Spinal cord (tissue), 10 donors: Measurements from ENCODE around the gene HTR3C. TPM values are rescaled to one million over a fixed set of nuclear protein-coding genes. Genes with fewer than 3 reads are reported as not detected.
"Not testable (repeated sequence)": the region's sequence is repeated elsewhere in the genome, so short reads cannot be mapped to it uniquely, and the experiment has no call there.

ENCODE experiments used
- DNase-seq, 6 donors: peaks; one replicate each; pipeline versions ENCODE4 v3.0.0 to v3.0.0-alpha.2; 2013 to 2015; ENCODE audit warnings: low spot score in 6 of 6, low read depth in 4 of 6
- H3K27ac ChIP-seq: one replicate; pipeline ENCODE4 v1.5.1; 2013; ENCODE audit warnings: low read depth, low read length, control low read depth
- H3K27me3 ChIP-seq: one replicate; pipeline ENCODE4 v1.6.1; 2013; ENCODE audit warnings: low read length; ENCODE audit not compliant: control insufficient read depth, insufficient read depth
- H3K36me3 ChIP-seq: one replicate; pipeline ENCODE4 v1.6.1; 2013; ENCODE audit warnings: low read length; ENCODE audit not compliant: control insufficient read depth, insufficient read depth
- H3K4me1 ChIP-seq: one replicate; pipeline ENCODE4 v1.6.1; 2013; ENCODE audit warnings: low read length; ENCODE audit not compliant: control insufficient read depth, insufficient read depth
- H3K4me3 ChIP-seq: one replicate; pipeline ENCODE4 v1.5.1; 2013; ENCODE audit warnings: low read depth, low read length, control low read depth
- H3K9me3 ChIP-seq: one replicate; pipeline ENCODE4 v1.6.1; 2013; ENCODE audit warnings: low read length; ENCODE audit not compliant: control insufficient read depth, insufficient read depth
- WGBS: methylation state at CpG from one replicate; pipeline ENCODE4 v1.1.5; 2013; ENCODE audit warnings: missing lambda C conversion rate; ENCODE audit not compliant: insufficient coverage; 5-methylcytosine and 5-hydroxymethylcytosine counted together
- polyA plus RNA-seq, 2 donors: library from polyadenylated mRNA; unstranded; fragments of 120-200 nt; gene quantifications; one replicate each; pipeline ENCODE4 v1.2.1, GENCODE V29; 2013; ENCODE audit not compliant: insufficient read length in 2 of 2
- total RNA-seq, 2 donors: library from RNA; depleted of rRNA in 1 of 2; stranded (reverse); fragments of 120-200 nt in 1 of 2; fragments of >200 nt in 1 of 2; gene quantifications; one replicate each; pipeline versions ENCODE4 v1.2.3 to v1.2.4, GENCODE V29; 2013 to 2014
- donor health status: healthy.

HTR3C gene
- total and polyA plus RNA-seq, 4 donors = not detected

DNA sequence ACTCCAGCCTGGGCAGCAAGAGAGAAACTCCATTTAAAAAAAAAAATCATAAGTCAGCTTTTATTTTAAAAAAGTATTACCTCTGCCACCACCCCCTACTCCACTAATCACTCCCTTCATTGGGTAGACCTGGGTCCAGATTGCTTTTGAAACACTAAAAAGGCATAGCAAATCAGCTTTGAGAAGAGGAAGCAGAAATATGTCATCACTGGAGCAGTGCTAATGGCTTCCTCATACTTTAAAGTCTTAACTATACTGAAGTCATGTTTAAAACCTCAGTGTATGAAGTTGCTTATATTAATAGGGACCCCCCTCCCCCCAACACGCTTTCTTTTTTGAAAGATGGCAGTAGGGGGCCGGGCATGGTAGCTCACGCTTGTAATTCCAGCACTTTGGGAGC lies 22.3 kb upstream of the HTR3C start:
- no peaks in the 10 kb centered on the region for H3K27me3 ChIP-seq
- DNase-seq = no peak
- H3K9me3 ChIP-seq = no peaks in the 10 kb centered on the region
- no peaks in the 10 kb centered on the region for H3K36me3 ChIP-seq
- WGBS = no CpG with 5 or more reads among the region's 3 CpGs
- H3K4me3 ChIP-seq = no peak overlapping the region
- H3K27ac ChIP-seq = no peak overlapping the region
- H3K4me1 ChIP-seq = no peaks in the 10 kb centered on the region

DNA sequence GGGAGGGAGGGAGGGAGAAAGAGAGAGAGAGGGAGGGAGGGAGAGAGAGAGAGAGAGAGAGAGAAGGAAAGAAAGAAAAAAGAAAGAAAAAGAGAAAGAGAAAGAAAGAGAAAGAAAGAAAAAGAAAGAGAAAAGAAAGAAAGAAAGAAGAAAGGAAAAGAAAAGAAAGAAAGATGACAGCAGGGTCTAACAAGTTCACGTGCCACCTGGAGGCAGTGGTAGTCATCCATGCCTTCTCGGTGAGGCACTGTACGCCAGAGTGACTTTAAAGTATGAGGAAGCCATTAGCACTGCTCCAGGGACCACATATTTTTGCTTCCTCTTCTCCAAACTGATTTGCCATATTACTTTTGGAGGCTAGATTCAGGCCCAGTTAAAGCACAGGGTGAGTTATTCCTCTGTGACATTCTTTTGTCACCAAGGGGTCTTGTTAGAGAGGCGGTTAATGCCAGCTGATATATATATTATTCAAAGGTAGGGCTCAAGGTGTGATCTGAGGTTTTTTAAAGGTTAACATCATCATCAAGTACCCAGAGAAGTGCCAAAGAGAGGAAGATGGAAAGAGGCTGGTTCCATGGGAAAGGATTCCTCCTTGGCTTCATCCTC lies 21.6 kb upstream of the HTR3C start, which contains the start of gene HTR3D:
Gene HTR3D (plus strand): TSS at position 556 of the 606 bp plus-strand sequence. CDS start 0 bp downstream, at position 556.
- Histone ChIP-seq H3K4me3 (no peak within 1 kb of the TSS), H3K27me3 (no peaks in the 10 kb centered on the region), H3K27ac (no peak within 1 kb of the TSS), H3K36me3 (no peaks in the 10 kb centered on the region), H3K4me1 (no peaks in the 10 kb centered on the region), H3K9me3 (no peaks in the 10 kb centered on the region)
- DNase-seq = no peak
- no CpG with 5 or more reads among the region's 4 CpGs for WGBS

DNA sequence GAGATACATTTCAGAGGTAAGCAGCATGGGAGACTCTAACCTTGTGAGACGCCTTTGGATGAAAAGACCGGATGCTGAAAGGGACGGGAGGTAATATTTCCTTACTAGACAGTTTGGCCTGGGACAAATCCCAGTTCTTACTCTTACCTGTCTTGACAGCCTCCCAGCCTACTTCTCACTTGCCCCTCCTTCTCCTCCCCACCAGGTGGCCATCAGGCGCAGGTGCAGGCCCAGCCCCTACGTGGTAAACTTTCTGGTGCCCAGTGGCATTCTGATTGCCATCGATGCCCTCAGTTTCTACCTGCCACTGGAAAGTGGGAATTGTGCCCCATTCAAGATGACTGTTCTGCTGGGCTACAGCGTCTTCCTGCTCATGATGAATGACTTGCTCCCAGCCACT lies 15.0 kb upstream of the HTR3C start:
- H3K4me3 ChIP-seq = no peak overlapping the region
- WGBS = 71% methylated on average over 6 of the region's 7 CpGs
- no peak for DNase-seq
- no peaks in the 10 kb centered on the region for H3K27me3 ChIP-seq
- no peak overlapping the region for H3K27ac ChIP-seq
- no peaks in the 10 kb centered on the region for H3K4me1 ChIP-seq
- H3K9me3 ChIP-seq = no peaks in the 10 kb centered on the region
- H3K36me3 ChIP-seq = no peaks in the 10 kb centered on the region

DNA sequence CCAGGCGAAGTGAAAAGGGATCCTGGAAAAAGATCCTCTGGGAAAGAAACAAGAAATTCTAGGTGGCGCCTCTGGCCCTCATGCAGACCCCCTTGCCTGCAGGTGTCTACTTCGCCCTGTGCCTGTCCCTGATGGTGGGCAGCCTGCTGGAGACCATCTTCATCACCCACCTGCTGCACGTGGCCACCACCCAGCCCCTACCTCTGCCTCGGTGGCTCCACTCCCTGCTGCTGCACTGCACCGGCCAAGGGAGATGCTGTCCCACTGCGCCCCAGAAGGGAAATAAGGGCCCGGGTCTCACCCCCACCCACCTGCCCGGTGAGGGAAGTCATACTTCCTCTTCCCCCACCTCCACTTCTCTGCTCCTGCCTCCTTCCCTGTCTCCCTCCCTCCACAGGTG lies 14.5 kb upstream of the HTR3C start:
- H3K36me3 ChIP-seq, DNase-seq, H3K4me1 ChIP-seq, H3K27ac ChIP-seq, H3K9me3 ChIP-seq, H3K4me3 ChIP-seq, H3K27me3 ChIP-seq: not testable (repeated sequence)
- 71% methylated on average over 3 of the region's 9 CpGs for whole genome bisulfite sequencing

DNA sequence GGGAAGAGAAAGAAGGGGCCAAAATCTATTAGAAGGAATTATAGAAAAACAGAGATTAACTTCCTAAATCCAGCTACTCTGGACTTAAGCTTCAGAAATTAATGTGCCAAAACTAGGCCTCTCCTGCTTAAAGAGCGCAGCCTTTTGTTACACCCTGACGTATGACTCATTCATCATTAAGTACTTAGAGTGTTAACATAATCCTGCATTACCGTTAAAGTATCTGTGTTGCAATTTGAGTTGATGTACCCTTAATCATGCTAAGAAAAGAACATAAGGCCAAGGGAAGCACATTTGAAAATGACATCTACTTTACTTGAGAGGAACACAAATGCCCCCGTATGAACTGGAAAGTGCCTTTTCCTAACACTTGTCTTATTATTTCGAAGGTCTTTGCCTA lies 13.4 kb upstream of the HTR3C start:
- H3K9me3 ChIP-seq = no peaks in the 10 kb centered on the region
- no peak overlapping the region for H3K27ac ChIP-seq
- DNase-seq = peak in 1 of 6 donors; percentile 20
- H3K36me3 ChIP-seq = no peaks in the 10 kb centered on the region
- WGBS = 80% methylated on average over 2 of the region's 5 CpGs
- H3K4me1 ChIP-seq = no peaks in the 10 kb centered on the region
- no peak overlapping the region for H3K4me3 ChIP-seq
- no peaks in the 10 kb centered on the region for H3K27me3 ChIP-seq

DNA sequence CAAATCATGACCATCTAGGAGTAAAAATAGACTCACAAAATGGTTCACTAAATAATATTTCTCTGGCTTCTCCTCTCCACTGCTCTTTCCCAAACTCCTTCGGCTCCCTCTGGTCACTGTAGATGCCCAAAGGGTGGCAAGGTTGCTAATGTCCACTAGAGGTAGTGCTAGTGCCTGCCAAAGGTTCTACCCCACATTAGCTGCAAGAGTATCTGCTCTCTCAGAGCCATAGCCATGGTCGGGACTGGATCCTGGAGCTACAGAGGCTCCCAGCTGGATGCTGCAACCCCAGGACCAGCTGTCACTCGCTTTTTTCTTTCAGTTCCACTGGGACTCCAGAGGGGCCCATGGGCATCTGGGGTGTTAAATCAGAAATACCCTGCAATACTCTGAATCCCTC lies 12.8 kb upstream of the HTR3C start:
- Histone ChIP-seq H3K4me3 (no peak overlapping the region), H3K4me1 (no peaks in the 10 kb centered on the region), H3K9me3 (no peaks in the 10 kb centered on the region), H3K27me3 (no peaks in the 10 kb centered on the region), H3K27ac (no peak overlapping the region), H3K36me3 (no peaks in the 10 kb centered on the region)
- 23% methylated on average over 2 of the region's 3 CpGs for WGBS
- no peak for DNase-seq

DNA sequence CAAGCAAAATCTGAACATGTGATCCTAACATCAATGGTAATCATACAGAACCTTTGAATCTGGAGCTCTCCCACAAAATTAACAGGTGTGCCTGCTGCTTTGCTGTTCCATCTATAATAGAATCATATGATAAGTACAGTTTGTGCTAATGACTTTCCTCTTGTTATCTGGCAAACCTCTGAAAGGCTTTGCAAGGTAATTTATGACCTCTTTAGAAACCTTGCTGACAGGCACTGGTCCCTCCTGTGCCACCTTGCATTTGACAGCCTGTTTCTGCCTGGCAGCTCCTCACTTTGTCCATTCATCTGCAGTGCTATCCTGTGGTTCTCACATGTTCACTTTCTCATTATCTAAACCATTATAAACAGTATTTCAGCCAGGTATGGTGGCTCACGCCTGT lies 10.2 kb upstream of the HTR3C start:
- H3K36me3 ChIP-seq = no peaks in the 10 kb centered on the region
- no peak for DNase-seq
- no peak overlapping the region for H3K27ac ChIP-seq
- 100% methylated on average over 1 of the region's 1 CpG for WGBS
- no peaks in the 10 kb centered on the region for H3K9me3 ChIP-seq
- H3K4me3 ChIP-seq = no peak overlapping the region
- H3K27me3 ChIP-seq = no peaks in the 10 kb centered on the region
- H3K4me1 ChIP-seq = no peaks in the 10 kb centered on the region

DNA sequence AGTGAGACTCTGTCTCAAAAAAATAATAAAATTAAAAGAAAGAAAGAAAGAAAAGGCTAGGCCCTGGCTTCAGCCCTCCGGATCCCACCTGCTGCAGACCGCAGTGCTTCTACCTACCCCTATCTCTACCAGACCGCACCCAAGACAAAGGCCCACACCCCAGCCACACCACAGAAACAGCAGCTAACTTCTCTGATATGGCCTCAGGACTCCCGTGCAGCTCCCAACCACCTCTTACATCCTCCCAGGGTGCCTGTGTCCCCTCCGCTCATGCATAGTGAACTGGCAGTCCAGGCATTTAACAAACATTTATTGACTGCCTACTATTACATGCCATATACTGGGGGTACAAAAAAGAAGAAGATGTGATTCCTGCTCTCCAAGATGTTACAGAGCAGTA lies 6.9 kb upstream of the HTR3C start:
- Histone ChIP-seq H3K36me3 (no peaks in the 10 kb centered on the region), H3K4me3 (no peak overlapping the region), H3K27me3 (peaks cover 2% of the 10 kb centered on the region), H3K27ac (no peak overlapping the region), H3K4me1 (no peaks in the 10 kb centered on the region), H3K9me3 (no peaks in the 10 kb centered on the region)
- DNase-seq = no peak
- WGBS = 92% methylated on average over 4 of the region's 5 CpGs

DNA sequence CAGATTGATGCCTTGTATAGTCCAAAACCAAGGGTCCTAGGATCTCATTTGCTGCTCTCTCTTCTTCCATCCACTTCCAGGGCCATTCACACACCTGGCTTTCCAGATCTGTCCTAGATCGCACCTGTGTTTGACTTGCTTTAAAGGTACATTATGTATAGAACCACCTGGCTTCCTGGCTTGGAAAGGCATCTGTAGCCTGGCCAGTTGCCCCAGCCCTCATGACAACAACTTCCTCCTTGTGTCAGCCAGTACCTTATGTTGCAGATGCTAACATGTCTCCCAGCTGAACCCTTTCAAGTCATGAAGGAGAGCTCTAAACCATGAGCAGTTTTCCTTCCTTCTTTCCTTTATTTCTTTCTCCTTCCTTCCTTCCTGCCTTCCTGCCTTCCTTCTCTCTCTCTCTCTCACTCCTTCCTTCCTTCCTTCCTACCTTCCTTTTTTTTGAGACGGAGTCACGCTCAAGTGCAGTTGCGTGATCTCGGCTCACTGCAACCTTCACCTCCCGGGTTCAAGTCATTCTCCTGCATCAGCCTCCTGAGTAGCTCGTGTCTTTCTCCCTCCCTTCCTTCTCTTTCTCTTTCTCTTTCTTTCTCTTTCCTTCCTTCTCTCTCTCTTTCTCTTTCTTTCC lies 2.5 kb upstream of the HTR3C start:
- Histone ChIP-seq H3K4me1 (no peaks in the 10 kb centered on the region), H3K27me3 (peaks cover 2% of the 10 kb centered on the region), H3K36me3 (no peaks in the 10 kb centered on the region), H3K27ac (no peak overlapping the region), H3K9me3 (no peaks in the 10 kb centered on the region), H3K4me3 (no peak overlapping the region)
- DNase-seq = no peak
- WGBS = 89% methylated on average over 7 of the region's 7 CpGs

DNA sequence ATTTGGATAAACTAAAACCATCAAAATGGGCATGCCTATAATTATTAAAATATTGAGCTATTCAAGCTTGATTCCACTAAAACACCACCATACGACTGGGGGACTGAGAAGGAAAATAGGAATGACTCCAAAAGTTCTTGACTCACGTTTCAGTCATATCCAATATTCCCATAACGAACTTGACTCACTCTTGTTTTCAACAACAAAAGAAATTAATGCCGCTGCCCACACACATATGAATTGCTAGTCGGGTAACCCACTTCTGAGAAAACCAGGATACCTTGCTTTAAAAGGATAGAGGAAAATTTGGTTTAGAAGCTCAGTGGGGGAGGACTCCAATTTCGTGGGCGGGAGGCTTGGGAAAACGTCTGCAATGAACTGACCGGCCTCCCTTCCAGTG lies 5.2 kb downstream of the HTR3C start:
- H3K4me3 ChIP-seq = no peak overlapping the region
- WGBS = 63% methylated on average over 4 of the region's 9 CpGs
- no peaks in the 10 kb centered on the region for H3K27me3 ChIP-seq
- H3K27ac ChIP-seq = no peak overlapping the region
- no peaks in the 10 kb centered on the region for H3K4me1 ChIP-seq
- H3K9me3 ChIP-seq = no peaks in the 10 kb centered on the region
- H3K36me3 ChIP-seq = no peaks in the 10 kb centered on the region
- DNase-seq = no peak
